SK-N-SH (cell line): ENCODE measurements around the gene CSTB.

Experiments used
- MXI1 ChIP-seq: IDR thresholded peaks from 2 replicates; pipeline ENCODE4 v1.6.1; 2012; ENCODE audit warnings: mild to moderate bottlenecking, low read depth, low read length, improper control_type of control experiment
- TF ChIP-seq, protein P1 (sequence below): fragments of 200-600 bp; sonication (generic); IDR thresholded peaks from 2 replicates; pipeline ENCODE4 v1.6.1; 2017; ENCODE audit warnings: antibody characterized with exemption, mild to moderate bottlenecking, moderate library complexity

DNA sequence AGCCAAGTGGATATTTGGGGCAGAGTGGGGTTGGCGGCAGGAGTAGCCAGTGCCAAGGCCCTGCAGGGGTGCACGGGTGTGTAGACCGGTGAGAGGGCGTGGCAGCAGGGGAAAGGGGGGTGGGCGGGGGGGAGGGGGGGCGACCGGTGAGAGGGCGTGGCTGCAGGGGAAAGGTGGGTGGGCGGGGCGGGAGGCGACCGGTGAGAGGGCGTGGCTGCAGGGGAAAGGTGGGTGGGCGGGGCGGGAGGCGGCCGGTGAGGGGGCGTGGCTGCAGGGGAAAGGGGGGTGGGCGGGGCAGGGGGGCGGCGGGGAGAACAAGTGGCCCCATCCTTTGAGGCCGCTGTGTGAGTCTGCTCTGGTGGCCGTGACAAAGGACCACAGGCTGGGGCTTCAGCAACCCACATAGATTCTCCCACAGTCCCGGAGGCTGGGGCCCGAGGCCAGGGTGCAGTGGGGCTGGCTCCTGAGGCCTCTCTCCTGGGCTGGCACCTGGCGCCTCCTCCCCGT, 39.1 kb upstream of the CSTB start:
- TF ChIP-seq, protein P1, sequence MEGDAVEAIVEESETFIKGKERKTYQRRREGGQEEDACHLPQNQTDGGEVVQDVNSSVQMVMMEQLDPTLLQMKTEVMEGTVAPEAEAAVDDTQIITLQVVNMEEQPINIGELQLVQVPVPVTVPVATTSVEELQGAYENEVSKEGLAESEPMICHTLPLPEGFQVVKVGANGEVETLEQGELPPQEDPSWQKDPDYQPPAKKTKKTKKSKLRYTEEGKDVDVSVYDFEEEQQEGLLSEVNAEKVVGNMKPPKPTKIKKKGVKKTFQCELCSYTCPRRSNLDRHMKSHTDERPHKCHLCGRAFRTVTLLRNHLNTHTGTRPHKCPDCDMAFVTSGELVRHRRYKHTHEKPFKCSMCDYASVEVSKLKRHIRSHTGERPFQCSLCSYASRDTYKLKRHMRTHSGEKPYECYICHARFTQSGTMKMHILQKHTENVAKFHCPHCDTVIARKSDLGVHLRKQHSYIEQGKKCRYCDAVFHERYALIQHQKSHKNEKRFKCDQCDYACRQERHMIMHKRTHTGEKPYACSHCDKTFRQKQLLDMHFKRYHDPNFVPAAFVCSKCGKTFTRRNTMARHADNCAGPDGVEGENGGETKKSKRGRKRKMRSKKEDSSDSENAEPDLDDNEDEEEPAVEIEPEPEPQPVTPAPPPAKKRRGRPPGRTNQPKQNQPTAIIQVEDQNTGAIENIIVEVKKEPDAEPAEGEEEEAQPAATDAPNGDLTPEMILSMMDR = no peak
- TF ChIP-seq MXI1 = no peak
